Hepatocyte (in vitro differentiated cells): ENCODE data around the gene ATP4A.

ENCODE experiments used
- CTCF ChIP-seq: fragments of 200-600 bp; sonication (generic); IDR thresholded peaks from 2 replicates; pipeline ENCODE4 v1.5.1; 2016; ENCODE audit warnings: antibody characterized with exemption, mild to moderate bottlenecking; ENCODE audit not compliant: poor library complexity
- EZH2 ChIP-seq: fragments of 200-600 bp; sonication (generic); IDR thresholded peaks from 2 replicates; pipeline ENCODE4 v1.6.1; 2016; ENCODE audit warnings: antibody characterized with exemption, mild to moderate bottlenecking, borderline replicate concordance

GRCh38 chr19:35559281-35559659, 4.2 kb downstream of the ATP4A start:
- TF ChIP-seq CTCF, result no peak
- no peak for TF ChIP-seq EZH2
